Measurements from ENCODE around the gene NFIA.
"Not testable (repeated sequence)": the region's sequence is repeated elsewhere in the genome, so short reads cannot be mapped to it uniquely, and the experiment has no call there.

NFIA gene

DNA sequence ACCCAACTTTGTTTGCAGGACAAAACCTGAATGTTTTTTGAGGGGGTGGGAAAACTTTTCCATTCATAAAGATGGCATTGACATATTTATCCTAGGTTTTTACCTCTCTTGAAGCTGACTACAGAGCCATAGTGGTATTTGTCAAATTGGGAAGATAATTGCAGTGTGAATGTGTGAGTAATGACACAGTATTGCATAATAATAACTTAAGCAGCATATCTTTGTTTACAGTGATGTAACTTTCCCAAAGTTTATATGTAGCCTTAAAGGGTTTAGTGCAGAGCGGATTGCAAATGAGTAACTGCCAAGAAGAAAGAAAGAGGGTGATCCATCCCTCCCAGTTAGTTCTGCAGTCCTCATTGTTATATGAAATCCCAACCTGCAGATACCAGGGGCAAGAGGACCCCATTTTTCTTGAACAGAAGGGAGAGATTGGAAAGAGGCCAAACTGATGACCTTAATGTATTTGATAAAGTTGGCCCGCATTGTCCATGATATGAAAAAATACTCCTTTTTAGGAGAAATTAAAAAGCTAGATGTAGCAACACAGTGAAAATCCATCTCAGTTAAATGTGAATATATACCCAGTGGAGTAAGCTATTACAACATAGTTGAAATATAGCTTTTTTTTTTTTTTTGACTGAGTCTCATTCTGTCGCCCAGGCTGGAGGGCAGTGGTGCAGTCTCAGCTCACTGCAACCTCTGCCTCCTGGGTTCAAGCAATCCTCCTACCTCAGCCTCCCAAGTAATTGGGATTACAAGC is 23.7 kb upstream of the NFIA start:
- no peak for DNase-seq (ENCODE audit: low read depth in 2 of 3, low spot score in 2 of 3)

GRCh38 chr1:61061601-61062000 is 20.8 kb upstream of the NFIA start:
- DNase-seq (ENCODE audit: low read depth in 2 of 3, low spot score in 2 of 3): not testable (repeated sequence)

DNA sequence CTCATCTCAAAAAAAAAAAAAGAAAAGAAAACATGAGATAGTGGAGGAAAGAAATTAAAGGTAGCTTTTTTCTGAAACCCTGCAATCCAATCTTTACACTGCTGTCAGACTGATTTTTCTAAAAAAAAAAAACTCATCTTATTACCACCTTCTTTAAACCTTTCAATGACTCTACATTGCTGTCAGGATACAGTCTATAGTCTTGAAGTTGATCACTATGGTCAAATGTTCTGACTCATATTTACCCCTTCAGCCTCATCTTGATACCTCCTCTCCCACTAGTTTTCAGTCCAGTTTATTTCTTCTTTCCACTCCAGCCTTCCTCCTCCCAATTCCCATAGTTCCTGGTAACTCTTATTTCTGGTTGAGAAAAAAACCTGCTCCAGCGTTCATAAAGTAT is 17.7 kb upstream of the NFIA start:
- no peak for DNase-seq (ENCODE audit: low read depth in 2 of 3, low spot score in 2 of 3)

GRCh38 chr1:61067446-61068019 is 14.8 kb upstream of the NFIA start:
- no peak for DNase-seq (ENCODE audit: low read depth in 2 of 3, low spot score in 2 of 3)

- no peak for DNase-seq (ENCODE audit: low read depth in 2 of 3, low spot score in 2 of 3)
Measured at GRCh38 chr1:61070054-61070453, 12.3 kb upstream of the NFIA start.

- DNase-seq (ENCODE audit: low read depth in 2 of 3, low spot score in 2 of 3): no peak
Measured at GRCh38 chr1:61071205-61072130, 10.9 kb upstream of the NFIA start.

GRCh38 chr1:61073871-61074270 is 8.5 kb upstream of the NFIA start:
- no peak for DNase-seq (ENCODE audit: low read depth in 2 of 3, low spot score in 2 of 3)

DNA sequence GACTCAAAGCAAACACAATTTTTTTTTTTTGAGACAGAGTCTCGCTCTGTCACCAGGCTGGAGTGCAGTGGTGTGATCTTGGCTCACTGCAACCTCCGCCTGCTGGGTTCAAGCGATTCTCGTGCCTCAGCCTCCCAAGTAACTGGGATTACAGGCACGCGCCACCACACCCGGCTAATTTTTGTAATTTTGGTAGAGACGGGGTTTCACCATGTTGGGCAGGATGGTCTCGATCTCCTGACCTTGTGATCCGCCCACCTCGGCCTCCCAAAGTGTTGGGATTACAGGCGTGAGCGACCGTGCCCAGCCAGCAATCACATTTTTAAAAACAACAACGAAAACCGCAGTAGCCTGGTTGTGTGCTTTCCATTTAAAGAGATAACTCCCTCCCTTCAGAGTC is 6.5 kb upstream of the NFIA start:
- not testable (repeated sequence) for DNase-seq (ENCODE audit: low read depth in 2 of 3, low spot score in 2 of 3)

- DNase-seq (ENCODE audit: low read depth in 2 of 3, low spot score in 2 of 3): peak in 2 of 3 experiments; percentile 46 to 57
Measured at GRCh38 chr1:61076728-61077675, 5.4 kb upstream of the NFIA start.

DNA sequence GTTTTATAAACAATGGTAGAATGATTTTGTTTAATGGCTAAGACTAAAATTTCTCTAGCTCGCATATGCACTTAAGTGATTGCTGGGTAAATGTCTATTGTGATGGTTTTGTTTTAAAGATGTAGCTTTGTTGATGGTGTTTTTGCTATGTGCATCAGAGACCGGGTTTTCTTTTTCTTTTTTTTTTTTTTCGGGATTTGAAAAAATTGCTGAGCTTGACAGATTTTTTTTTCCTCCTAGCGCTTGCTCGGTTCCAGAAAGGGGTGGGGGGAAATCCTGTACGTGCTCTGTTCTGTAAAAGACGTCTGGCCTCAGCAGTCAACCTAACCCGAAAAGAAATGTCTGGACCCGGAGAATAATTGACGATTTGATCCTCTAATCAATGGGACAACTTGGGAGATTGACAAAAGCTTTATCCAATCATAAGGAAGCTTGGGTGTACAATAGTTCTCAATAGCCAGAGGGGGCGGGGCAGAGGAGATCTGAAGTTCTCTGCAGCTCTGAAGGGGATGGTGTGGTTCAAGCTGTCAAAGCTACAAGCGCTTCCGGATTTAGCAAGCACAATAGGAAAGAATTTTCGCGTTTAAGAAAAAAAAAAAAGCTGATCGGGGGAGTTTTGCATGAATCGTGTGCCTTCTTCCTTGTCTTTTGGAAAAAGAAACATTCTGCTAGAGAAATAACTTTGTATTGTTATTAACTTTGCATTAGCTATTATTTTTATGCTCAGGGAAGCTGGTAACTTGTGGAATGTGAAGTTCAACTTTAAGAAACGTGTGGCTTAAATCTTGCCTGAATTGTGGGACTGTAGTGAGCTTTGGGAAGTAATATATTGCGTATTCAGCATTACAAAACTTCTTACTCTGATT is 4.5 kb upstream of the NFIA start:
- peak in 1 of 3 experiments; percentile 54 for DNase-seq (ENCODE audit: low read depth in 2 of 3, low spot score in 2 of 3)

GRCh38 chr1:61078618-61079295 is 3.6 kb upstream of the NFIA start:
- no peak for DNase-seq (ENCODE audit: low read depth in 2 of 3, low spot score in 2 of 3)

DNA sequence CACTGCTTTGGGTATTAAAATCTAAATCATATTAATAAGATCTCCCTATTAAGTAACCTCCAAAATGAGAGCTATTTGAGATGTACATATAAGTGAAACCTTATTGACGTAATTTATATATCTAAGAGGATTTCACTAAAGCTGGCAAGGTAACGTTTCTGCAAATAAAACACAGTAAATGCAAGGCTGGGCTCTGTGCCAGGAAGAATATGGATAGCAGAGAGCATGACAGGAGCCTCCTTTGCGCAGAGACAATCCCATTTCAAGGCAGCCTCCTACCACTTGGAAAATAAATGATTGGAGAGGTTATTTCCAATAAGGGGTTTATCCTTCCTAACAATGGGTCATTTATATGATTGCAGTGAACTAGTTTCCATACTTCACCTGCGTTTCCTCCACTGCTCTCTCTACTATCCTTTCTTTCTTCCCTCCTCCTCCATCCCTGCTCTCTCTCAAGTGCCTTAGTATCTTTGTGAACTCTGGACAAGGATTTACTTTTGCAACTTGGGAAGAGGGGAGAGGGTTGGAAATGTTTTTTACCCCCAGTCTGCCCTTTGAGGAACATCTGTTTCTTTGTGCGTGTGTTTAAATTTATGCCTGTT is 3.0 kb upstream of the NFIA start:
- DNase-seq (ENCODE audit: low read depth in 2 of 3, low spot score in 2 of 3): no peak

GRCh38 chr1:61079898-61080336 is 2.4 kb upstream of the NFIA start:
- DNase-seq (ENCODE audit: low read depth in 2 of 3, low spot score in 2 of 3): no peak

DNA sequence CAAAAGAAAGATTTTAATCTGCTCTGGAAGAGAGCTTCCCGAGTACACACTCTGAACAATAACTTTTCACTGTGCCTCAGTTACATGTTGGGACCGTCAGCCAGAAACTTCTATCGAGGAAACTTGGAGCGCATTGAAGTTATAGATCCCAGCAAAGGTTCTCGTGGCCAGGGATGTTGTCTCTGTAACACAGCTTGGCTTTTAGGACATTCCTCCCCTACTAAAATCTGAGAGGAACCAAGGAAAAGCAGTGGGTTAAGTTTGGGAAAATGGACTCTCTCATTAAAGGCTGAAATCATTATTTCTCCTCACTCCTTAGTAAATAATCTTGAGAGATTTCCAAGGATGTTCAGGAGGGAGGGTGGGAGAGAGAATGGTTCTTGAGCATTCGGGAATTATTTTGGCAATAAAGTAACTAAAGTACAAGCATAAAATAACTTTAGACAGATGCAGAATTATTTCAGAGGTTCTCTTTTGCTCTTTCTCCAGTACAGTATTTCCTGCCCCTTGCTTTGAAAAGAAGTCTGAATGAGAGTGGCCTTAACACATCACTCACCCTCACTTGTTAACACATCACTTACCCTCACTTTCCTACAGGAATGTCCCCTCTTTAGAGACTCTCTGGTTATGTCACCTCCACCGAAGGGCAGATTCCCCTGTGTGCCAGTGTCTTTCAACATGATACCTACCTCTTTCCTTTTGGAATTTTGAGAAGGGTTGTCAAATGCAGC is 1.8 kb upstream of the NFIA start:
- DNase-seq (ENCODE audit: low read depth in 2 of 3, low spot score in 2 of 3): no peak

- DNase-seq (ENCODE audit: low read depth in 2 of 3, low spot score in 2 of 3): no peak
Measured at GRCh38 chr1:61081144-61081685, 1.1 kb upstream of the NFIA start.

DNA sequence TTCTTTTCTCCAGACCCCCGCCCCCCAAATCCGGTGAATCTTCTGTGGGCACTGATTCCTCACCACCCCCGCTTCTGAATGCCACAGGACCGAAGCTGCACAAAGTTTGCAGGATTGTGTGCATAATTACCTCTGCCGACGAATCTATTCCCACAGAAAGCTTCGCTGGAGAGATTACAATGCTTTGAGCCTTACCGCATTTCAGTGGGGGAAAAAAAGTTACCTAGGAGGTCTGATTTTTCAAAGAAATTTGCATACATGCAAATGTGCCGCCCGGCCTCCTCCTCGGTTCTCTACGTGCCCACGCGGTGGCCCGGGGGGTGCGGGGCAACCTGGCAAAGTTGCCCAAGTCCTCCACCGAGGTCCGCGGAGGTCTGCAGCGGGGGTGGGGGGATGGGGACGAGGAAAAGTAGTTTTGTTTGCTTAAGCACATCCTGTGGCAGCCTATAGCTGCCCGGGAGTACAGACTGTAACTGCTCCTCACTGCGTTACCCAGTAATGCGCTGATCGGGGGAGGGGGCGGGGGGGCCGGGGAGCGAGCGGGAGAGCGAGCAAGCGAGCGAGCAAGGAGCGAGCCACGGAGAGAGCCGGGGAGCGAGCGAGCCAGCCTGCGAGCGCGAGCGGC is 563 bp upstream of the NFIA start:
- peak in 1 of 3 experiments; percentile 17 for DNase-seq (ENCODE audit: low read depth in 2 of 3, low spot score in 2 of 3)

All from activated CD8-positive, alpha-beta memory T cell treated with anti-CD3 and anti-CD28 coated beads for 48 hours (primary cell).